ENCODE data around the gene SYCE1L.

SYCE1L gene

DNA sequence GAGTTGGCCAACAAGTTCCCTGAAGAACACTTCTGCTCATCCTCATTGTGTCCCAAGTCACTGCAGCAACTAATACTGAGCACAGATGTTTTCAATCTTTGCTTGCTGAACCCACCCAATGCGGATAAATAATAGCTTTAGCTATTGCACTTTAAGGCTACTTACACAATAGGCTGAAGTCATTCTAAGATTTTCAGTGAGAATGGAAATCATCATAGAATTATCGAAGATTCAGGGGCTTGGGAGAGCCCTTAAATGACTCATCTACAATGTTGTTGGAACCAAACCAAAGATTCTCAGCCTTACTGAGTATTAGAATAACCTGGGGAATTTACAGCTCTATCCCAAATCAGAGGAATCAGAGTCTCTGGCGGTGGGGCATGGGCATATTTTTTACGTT lies 51.2 kb downstream of the SYCE1L start:
- no peak for TF ChIP-seq CTCF (IDR thresholded peaks at IDR 0.05; ENCODE audit: insufficient read depth, missing control alignments)
- FAIRE-seq (no peak), DNase-seq (ENCODE audit: insufficient read length, low spot score) (no peak)
